ENCODE results near the gene ACTR2.
"Not testable (repeated sequence)": the region's sequence is repeated elsewhere in the genome, so short reads cannot be mapped to it uniquely, and the experiment has no call there.

The ACTR2 gene

GRCh38 chr2:65227456-65228262 is at the start of gene ACTR2:
TSS of gene ACTR2 (plus strand) at chr2:65227831. CDS start at chr2:65227910, 79 bp downstream.
- peak; percentile 91 for DNase-seq

GRCh38 chr2:65182570-65182969 is 45.1 kb upstream of the ACTR2 start:
- DNase-seq = no peak

- not testable (repeated sequence) for DNase-seq
Observed at GRCh38 chr2:65183406-65183805, 44.2 kb upstream of the ACTR2 start.

GRCh38 chr2:65185012-65185411 is 42.6 kb upstream of the ACTR2 start:
- no peak for DNase-seq

GRCh38 chr2:65186093-65186868 is 41.4 kb upstream of the ACTR2 start:
- no peak for DNase-seq

GRCh38 chr2:65186872-65187851 is 40.5 kb upstream of the ACTR2 start:
- DNase-seq = peak; percentile 40

- DNase-seq = no peak
Observed at GRCh38 chr2:65193446-65193845, 34.2 kb upstream of the ACTR2 start.

GRCh38 chr2:65198737-65199136 is 28.9 kb upstream of the ACTR2 start:
- no peak for DNase-seq

- no peak for DNase-seq
Observed at GRCh38 chr2:65199166-65199565, 28.5 kb upstream of the ACTR2 start.

GRCh38 chr2:65199891-65200290 is 27.7 kb upstream of the ACTR2 start:
- no peak for DNase-seq

- DNase-seq = no peak
Observed at GRCh38 chr2:65204461-65205210, 23.0 kb upstream of the ACTR2 start.

GRCh38 chr2:65212115-65212514 is 15.5 kb upstream of the ACTR2 start:
- no peak for DNase-seq

- DNase-seq = no peak
Observed at GRCh38 chr2:65212619-65213018, 15.0 kb upstream of the ACTR2 start.

GRCh38 chr2:65213035-65213434 is 14.6 kb upstream of the ACTR2 start:
- DNase-seq = no peak

- DNase-seq = no peak
Observed at GRCh38 chr2:65214361-65214760, 13.3 kb upstream of the ACTR2 start.

- no peak for DNase-seq
Observed at GRCh38 chr2:65214843-65215242, 12.8 kb upstream of the ACTR2 start.

- DNase-seq = no peak
Observed at GRCh38 chr2:65215946-65216345, 11.7 kb upstream of the ACTR2 start.

- no peak for DNase-seq
Observed at GRCh38 chr2:65220432-65221131, 7.0 kb upstream of the ACTR2 start.

- DNase-seq = not testable (repeated sequence)
Observed at GRCh38 chr2:65221275-65221674, 6.4 kb upstream of the ACTR2 start.

- peak; percentile 34 for DNase-seq
Observed at GRCh38 chr2:65227020-65227455, 593 bp upstream of the ACTR2 start.

- no peak for DNase-seq
Observed at GRCh38 chr2:65228263-65228750, 676 bp downstream of the ACTR2 start.
